ENCODE measurements around the gene ACTR3.

Gene ACTR3

GRCh38 chr2:113981404-113982134 is 91.7 kb downstream of the ACTR3 start:
- Histone ChIP-seq H3K4me3 (ENCODE audit: low read length) (no peak overlapping the region), H3K27ac (ENCODE audit: low read depth, low read length) (no peak overlapping the region), H3K27me3 (ENCODE audit: insufficient read depth, low read length) (no peaks in the 10 kb centered on the region), H3K9ac (ENCODE audit: low read depth, low read length) (no peak overlapping the region), H3K36me3 (ENCODE audit: insufficient read depth, low read length) (peaks cover 2% of the 10 kb centered on the region; the same call in 1 of the 2 replicates), H3K9me3 (ENCODE audit: insufficient read depth, low read depth, low read length) (peaks cover 20% of the 10 kb centered on the region), H3K4me1 (ENCODE audit: insufficient read depth, low read length) (no peaks in the 10 kb centered on the region)
- WGBS: 97% methylated on average over 8 of the region's 8 CpGs

DNA sequence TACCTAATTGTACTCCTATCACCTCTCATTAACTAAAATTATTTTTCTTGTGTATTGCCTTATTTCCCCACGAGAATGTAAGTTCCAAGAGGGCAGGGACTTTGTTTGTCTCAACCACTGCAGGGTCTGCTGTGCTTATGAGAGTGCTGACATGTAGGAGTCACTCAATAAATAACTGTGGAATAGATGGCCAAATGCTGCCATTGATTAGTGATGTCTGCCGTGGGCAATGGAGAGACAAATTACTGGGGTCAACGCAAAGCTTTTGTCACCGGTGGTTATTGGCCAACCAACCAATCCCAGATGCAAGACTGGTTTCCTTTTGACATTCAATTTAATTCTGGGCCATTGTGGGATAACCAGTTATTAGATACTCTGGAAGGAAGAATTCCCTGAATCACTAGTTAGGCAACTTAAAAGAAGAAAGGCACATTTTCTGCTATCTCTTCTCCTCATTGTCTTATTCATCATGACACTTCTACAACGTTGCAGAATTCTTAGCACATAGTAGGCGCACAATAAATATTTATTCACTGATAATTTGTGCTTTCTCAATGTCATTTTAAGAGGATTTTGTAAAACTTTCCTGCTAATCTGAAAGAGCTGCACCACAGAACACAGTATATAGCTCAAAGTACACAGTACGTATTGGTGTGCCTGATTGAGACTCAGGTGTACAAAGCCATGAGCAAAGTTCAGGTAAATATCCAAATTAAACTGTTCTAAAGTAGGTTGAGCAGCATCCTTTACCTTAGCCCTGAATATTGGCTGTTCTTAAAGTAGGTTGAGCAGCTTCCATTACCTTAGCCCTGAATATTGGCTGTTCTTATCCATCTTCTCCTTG is 95.9 kb downstream of the ACTR3 start:
- no peaks in the 10 kb centered on the region for H3K4me1 ChIP-seq (ENCODE audit: insufficient read depth, low read length)
- H3K4me3 ChIP-seq (ENCODE audit: low read length): no peak overlapping the region
- H3K9ac ChIP-seq (ENCODE audit: low read depth, low read length): no peak overlapping the region
- H3K36me3 ChIP-seq (ENCODE audit: insufficient read depth, low read length): no peaks in the 10 kb centered on the region
- 92% methylated on average over 7 of the region's 7 CpGs for WGBS
- no peak overlapping the region for H3K27ac ChIP-seq (ENCODE audit: low read depth, low read length)
- H3K27me3 ChIP-seq (ENCODE audit: insufficient read depth, low read length): no peaks in the 10 kb centered on the region
- H3K9me3 ChIP-seq (ENCODE audit: insufficient read depth, low read depth, low read length): peaks cover 3% of the 10 kb centered on the region

DNA sequence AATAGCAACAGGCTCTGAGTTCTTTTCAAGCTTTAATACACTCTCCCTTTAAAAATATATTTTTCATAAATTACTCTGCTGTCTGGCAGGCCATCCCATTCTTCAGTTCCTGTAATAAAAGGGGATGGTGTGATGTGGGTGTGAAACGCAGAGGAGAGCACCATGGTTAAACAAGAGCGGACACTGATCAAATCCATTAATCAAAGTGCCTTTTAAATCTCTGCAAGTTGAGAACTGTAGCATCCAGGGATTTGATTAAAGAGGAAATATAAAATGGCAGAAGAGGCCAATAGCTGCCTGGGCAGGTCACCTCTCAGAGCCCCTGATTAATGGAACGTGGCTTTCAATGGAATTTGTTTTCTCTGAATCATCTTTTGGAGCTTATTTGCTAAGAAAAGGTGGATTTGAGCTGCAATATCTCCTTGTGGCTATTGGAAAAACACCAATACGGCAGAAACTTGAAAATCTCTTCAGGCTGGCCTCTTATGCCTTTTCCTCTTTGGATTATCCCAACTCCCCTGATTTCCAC is 96.9 kb downstream of the ACTR3 start:
- H3K4me1 ChIP-seq (ENCODE audit: insufficient read depth, low read length): no peaks in the 10 kb centered on the region
- no peak overlapping the region for H3K9ac ChIP-seq (ENCODE audit: low read depth, low read length)
- no peaks in the 10 kb centered on the region for H3K9me3 ChIP-seq (ENCODE audit: insufficient read depth, low read depth, low read length)
- H3K27me3 ChIP-seq (ENCODE audit: insufficient read depth, low read length): no peaks in the 10 kb centered on the region
- no peak overlapping the region for H3K27ac ChIP-seq (ENCODE audit: low read depth, low read length)
- H3K4me3 ChIP-seq (ENCODE audit: low read length): no peak overlapping the region
- no peaks in the 10 kb centered on the region for H3K36me3 ChIP-seq (ENCODE audit: insufficient read depth, low read length)
- 87% methylated on average over 4 of the region's 4 CpGs for WGBS

- no peak overlapping the region for H3K27ac ChIP-seq (ENCODE audit: low read depth, low read length)
- 97% methylated on average over 1 of the region's 1 CpG for WGBS
- no peaks in the 10 kb centered on the region for H3K27me3 ChIP-seq (ENCODE audit: insufficient read depth, low read length)
- H3K9ac ChIP-seq (ENCODE audit: low read depth, low read length): no peak overlapping the region
- H3K4me1 ChIP-seq (ENCODE audit: insufficient read depth, low read length): no peaks in the 10 kb centered on the region
- H3K9me3 ChIP-seq (ENCODE audit: insufficient read depth, low read depth, low read length): no peaks in the 10 kb centered on the region
- H3K36me3 ChIP-seq (ENCODE audit: insufficient read depth, low read length): no peaks in the 10 kb centered on the region
- no peak overlapping the region for H3K4me3 ChIP-seq (ENCODE audit: low read length)
These were observed 102.2 kb downstream of the ACTR3 start for GRCh38 chr2:113992090-113992489.

DNA sequence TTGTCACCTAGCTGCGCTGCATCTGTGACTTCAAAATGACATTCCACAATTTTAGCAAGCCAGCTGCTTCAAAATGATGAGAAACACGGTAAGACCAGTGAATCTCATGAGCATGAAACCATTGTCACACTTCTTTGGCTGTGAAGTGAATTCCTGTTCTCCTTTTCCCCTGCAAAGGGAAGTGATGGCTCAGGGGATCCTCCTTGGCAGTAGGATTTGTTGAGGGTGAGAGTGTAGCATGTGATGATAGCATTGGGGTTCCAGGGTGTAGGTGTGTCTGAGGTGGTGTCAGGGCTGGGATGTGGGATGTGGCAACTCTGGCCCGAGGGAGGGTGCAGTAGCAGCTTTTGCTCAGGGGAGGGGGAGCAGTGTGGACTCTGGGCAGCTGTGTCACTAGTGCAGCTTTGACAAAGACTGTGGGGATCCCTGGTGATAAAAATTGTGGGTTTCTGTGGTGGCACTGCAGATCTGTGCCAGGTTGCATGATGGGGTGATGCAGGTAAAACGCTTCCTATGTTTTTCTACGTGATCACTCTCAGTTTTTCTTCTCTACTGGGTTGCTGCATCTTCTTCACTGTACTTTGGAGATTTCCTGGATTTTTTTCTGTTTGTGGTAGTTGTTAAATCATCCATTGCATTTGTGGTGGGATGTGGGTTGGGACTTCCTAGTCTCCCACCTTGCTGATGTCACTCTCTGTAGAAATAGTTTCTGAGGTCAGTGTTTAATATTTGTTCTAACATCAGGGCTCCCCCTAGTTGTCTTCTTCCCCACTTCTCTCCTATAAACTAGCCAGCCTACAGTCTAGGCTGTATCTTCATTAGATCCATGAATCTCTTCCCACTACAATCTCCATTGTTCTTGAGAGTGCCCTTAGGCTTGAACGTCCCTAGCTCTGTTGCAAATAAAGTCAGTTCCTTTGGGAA is 107.0 kb downstream of the ACTR3 start:
- Histone ChIP-seq H3K27me3 (ENCODE audit: insufficient read depth, low read length) (no peaks in the 10 kb centered on the region), H3K36me3 (ENCODE audit: insufficient read depth, low read length) (no peaks in the 10 kb centered on the region), H3K4me3 (ENCODE audit: low read length) (no peak overlapping the region), H3K27ac (ENCODE audit: low read depth, low read length) (no peak overlapping the region), H3K9me3 (ENCODE audit: insufficient read depth, low read depth, low read length) (no peaks in the 10 kb centered on the region), H3K9ac (ENCODE audit: low read depth, low read length) (no peak overlapping the region), H3K4me1 (ENCODE audit: insufficient read depth, low read length) (no peaks in the 10 kb centered on the region)
- 76% methylated on average over 6 of the region's 6 CpGs for WGBS

DNA sequence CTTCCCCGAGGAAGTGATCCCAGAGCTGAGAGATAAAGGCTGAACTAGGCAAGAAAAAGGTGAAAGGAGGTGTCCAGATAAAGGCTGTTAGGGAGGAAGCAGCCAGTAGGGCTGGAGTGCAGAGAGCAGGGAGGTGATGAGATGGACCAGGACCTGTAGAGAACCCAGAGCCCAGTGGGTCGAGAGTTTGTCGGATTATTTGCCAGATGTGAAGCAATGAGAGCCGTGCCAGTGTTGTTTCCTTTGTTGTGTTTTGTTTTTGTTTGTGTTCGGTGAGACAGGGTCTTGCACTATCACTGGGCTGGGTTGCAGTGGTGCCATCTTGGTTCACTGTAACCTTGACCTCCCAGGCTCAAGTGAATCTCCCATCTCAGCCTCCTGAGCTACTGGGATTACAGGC is 111.3 kb downstream of the ACTR3 start:
- Histone ChIP-seq H3K4me1 (ENCODE audit: insufficient read depth, low read length) (no peaks in the 10 kb centered on the region), H3K4me3 (ENCODE audit: low read length) (no peak overlapping the region), H3K9ac (ENCODE audit: low read depth, low read length) (no peak overlapping the region), H3K36me3 (ENCODE audit: insufficient read depth, low read length) (no peaks in the 10 kb centered on the region), H3K9me3 (ENCODE audit: insufficient read depth, low read depth, low read length) (no peaks in the 10 kb centered on the region), H3K27ac (ENCODE audit: low read depth, low read length) (no peak overlapping the region), H3K27me3 (ENCODE audit: insufficient read depth, low read length) (no peaks in the 10 kb centered on the region)
- 83% methylated on average over 5 of the region's 5 CpGs for WGBS

- no peaks in the 10 kb centered on the region for H3K27me3 ChIP-seq (ENCODE audit: insufficient read depth, low read length)
- WGBS: 93% methylated on average over 2 of the region's 2 CpGs
These were observed 112.0 kb downstream of the ACTR3 start for GRCh38 chr2:114001937-114002336.

GRCh38 chr2:114005110-114005783 is 115.4 kb downstream of the ACTR3 start:
- Histone ChIP-seq H3K9ac (ENCODE audit: low read depth, low read length) (no peak overlapping the region), H3K4me1 (ENCODE audit: insufficient read depth, low read length) (no peaks in the 10 kb centered on the region), H3K9me3 (ENCODE audit: insufficient read depth, low read depth, low read length) (no peaks in the 10 kb centered on the region), H3K27ac (ENCODE audit: low read depth, low read length) (no peak overlapping the region), H3K36me3 (ENCODE audit: insufficient read depth, low read length) (no peaks in the 10 kb centered on the region), H3K27me3 (ENCODE audit: insufficient read depth, low read length) (no peaks in the 10 kb centered on the region), H3K4me3 (ENCODE audit: low read length) (no peak overlapping the region)
- WGBS: 97% methylated on average over 5 of the region's 5 CpGs

More at GRCh38 chr2:114001937-114002336, 112.0 kb downstream of the ACTR3 start:
- Histone ChIP-seq H3K4me3 (ENCODE audit: low read length) (no peak overlapping the region), H3K36me3 (ENCODE audit: insufficient read depth, low read length) (no peaks in the 10 kb centered on the region), H3K9ac (ENCODE audit: low read depth, low read length) (no peak overlapping the region), H3K9me3 (ENCODE audit: insufficient read depth, low read depth, low read length) (no peaks in the 10 kb centered on the region), H3K27ac (ENCODE audit: low read depth, low read length) (no peak overlapping the region), H3K4me1 (ENCODE audit: insufficient read depth, low read length) (no peaks in the 10 kb centered on the region)

DNA sequence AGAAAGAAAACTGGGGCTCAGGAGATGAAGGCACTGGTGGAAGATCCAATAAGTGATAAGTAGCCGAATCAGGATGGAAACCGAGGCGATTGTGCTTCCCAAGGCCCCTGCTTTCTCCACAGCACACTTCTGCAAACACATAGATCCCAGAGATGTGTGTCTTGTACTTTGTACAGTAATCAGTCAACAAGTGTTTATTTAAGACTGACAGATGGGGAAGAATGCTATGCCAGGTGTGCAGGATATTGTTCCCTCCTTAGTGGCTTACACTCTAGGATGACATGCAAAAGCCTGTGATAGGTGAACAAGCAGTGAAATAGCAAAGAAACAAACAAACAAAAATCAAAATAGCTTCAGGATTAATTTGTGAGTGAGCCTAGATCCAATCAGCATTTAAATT is 116.6 kb downstream of the ACTR3 start:
- Histone ChIP-seq H3K27ac (ENCODE audit: low read depth, low read length) (no peak overlapping the region), H3K4me1 (ENCODE audit: insufficient read depth, low read length) (no peaks in the 10 kb centered on the region), H3K9ac (ENCODE audit: low read depth, low read length) (no peak overlapping the region), H3K27me3 (ENCODE audit: insufficient read depth, low read length) (no peaks in the 10 kb centered on the region), H3K36me3 (ENCODE audit: insufficient read depth, low read length) (no peaks in the 10 kb centered on the region), H3K9me3 (ENCODE audit: insufficient read depth, low read depth, low read length) (no peaks in the 10 kb centered on the region), H3K4me3 (ENCODE audit: low read length) (no peak overlapping the region)
- 100% methylated on average over 1 of the region's 3 CpGs for WGBS

GRCh38 chr2:114007436-114007835 is 117.5 kb downstream of the ACTR3 start:
- H3K9me3 ChIP-seq (ENCODE audit: insufficient read depth, low read depth, low read length): no peaks in the 10 kb centered on the region
- no peaks in the 10 kb centered on the region for H3K4me1 ChIP-seq (ENCODE audit: insufficient read depth, low read length)
- H3K27ac ChIP-seq (ENCODE audit: low read depth, low read length): no peak overlapping the region
- no peaks in the 10 kb centered on the region for H3K36me3 ChIP-seq (ENCODE audit: insufficient read depth, low read length)
- no peak overlapping the region for H3K9ac ChIP-seq (ENCODE audit: low read depth, low read length)
- WGBS: 91% methylated on average over 3 of the region's 3 CpGs
- H3K4me3 ChIP-seq (ENCODE audit: low read length): no peak overlapping the region
- no peaks in the 10 kb centered on the region for H3K27me3 ChIP-seq (ENCODE audit: insufficient read depth, low read length)
